Retinal pigment epithelial cell (primary cell): ENCODE measurements around the gene DHRSX.

ENCODE experiments used
- DNase-seq: peaks from one replicate; pipeline ENCODE4 v3.0.0-alpha.2; 2010; ENCODE audit warnings: low read depth
- H3K4me3 ChIP-seq: 2 replicates; pipeline ENCODE4 v1.5.1; 2011; ENCODE audit warnings: mild to moderate bottlenecking, low read length, control low read depth, moderate library complexity
- CTCF ChIP-seq: conservative IDR thresholded peaks from 2 replicates; pipeline ENCODE4 v1.5.1; 2011; ENCODE audit warnings: low read depth, low read length, control low read depth, inconsistent platforms

Gene DHRSX

GRCh38 chrX:2517055-2517454, 16.3 kb upstream of the DHRSX start:
- no peak for TF ChIP-seq CTCF
- no peak overlapping the region for H3K4me3 ChIP-seq
- DNase-seq: no peak

GRCh38 chrX:2516623-2517022, 15.8 kb upstream of the DHRSX start:
- no peak overlapping the region for H3K4me3 ChIP-seq
- TF ChIP-seq CTCF: no peak
- DNase-seq: no peak

GRCh38 chrX:2514131-2514530, 13.4 kb upstream of the DHRSX start:
- no peak for DNase-seq
- no peak overlapping the region for H3K4me3 ChIP-seq
- TF ChIP-seq CTCF: no peak

GRCh38 chrX:2513121-2513664, 12.4 kb upstream of the DHRSX start:
- no peak overlapping the region for H3K4me3 ChIP-seq
- TF ChIP-seq CTCF: no peak

GRCh38 chrX:2512501-2512900, 11.7 kb upstream of the DHRSX start:
- no peak for TF ChIP-seq CTCF
- H3K4me3 ChIP-seq: no peak overlapping the region
- no peak for DNase-seq

More at GRCh38 chrX:2513121-2513664, 12.4 kb upstream of the DHRSX start:
- no peak for DNase-seq

GRCh38 chrX:2511326-2511725, 10.6 kb upstream of the DHRSX start:
- no peak overlapping the region for H3K4me3 ChIP-seq
- no peak for TF ChIP-seq CTCF
- DNase-seq: no peak

GRCh38 chrX:2508648-2509335, 8.0 kb upstream of the DHRSX start:
- no peak overlapping the region for H3K4me3 ChIP-seq
- no peak for DNase-seq
- no peak for TF ChIP-seq CTCF
